ENCODE results near the gene ARL17B.
"Not testable (repeated sequence)": the region's sequence is repeated elsewhere in the genome, so short reads cannot be mapped to it uniquely, and the experiment has no call there.

DNA sequence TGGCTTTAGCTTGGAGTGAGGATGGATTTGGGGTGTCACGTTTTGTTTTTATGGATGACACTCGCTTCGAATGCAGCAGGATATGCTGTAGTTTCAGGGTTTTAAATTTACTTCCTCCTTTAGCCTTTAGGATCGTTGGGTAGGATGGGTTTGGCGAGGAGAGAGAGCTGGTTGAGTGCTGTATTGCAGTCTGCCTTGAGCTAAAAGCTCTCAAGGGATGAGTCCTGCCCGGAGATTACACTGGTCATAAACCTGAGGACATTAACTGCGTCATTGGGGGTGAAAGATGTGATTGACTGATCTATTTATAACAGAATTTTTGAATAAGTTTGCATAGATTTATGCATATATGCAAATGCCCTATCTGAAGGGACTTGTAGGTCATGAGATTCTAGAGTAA is 11.9 kb upstream of the ARL17B start:
- TF ChIP-seq POLR2A (IDR thresholded peaks at IDR 0.05): not testable (repeated sequence)
- TF ChIP-seq, protein P1, sequence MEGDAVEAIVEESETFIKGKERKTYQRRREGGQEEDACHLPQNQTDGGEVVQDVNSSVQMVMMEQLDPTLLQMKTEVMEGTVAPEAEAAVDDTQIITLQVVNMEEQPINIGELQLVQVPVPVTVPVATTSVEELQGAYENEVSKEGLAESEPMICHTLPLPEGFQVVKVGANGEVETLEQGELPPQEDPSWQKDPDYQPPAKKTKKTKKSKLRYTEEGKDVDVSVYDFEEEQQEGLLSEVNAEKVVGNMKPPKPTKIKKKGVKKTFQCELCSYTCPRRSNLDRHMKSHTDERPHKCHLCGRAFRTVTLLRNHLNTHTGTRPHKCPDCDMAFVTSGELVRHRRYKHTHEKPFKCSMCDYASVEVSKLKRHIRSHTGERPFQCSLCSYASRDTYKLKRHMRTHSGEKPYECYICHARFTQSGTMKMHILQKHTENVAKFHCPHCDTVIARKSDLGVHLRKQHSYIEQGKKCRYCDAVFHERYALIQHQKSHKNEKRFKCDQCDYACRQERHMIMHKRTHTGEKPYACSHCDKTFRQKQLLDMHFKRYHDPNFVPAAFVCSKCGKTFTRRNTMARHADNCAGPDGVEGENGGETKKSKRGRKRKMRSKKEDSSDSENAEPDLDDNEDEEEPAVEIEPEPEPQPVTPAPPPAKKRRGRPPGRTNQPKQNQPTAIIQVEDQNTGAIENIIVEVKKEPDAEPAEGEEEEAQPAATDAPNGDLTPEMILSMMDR (IDR thresholded peaks at IDR 0.05): not testable (repeated sequence)
